Fibroblast of skin of right quadriceps (primary cell): ENCODE measurements around the gene XPNPEP2.

ENCODE experiments used
- DNase-seq: peaks from one replicate; pipeline ENCODE4 v3.0.0-alpha.2; 2013

The XPNPEP2 gene

DNA sequence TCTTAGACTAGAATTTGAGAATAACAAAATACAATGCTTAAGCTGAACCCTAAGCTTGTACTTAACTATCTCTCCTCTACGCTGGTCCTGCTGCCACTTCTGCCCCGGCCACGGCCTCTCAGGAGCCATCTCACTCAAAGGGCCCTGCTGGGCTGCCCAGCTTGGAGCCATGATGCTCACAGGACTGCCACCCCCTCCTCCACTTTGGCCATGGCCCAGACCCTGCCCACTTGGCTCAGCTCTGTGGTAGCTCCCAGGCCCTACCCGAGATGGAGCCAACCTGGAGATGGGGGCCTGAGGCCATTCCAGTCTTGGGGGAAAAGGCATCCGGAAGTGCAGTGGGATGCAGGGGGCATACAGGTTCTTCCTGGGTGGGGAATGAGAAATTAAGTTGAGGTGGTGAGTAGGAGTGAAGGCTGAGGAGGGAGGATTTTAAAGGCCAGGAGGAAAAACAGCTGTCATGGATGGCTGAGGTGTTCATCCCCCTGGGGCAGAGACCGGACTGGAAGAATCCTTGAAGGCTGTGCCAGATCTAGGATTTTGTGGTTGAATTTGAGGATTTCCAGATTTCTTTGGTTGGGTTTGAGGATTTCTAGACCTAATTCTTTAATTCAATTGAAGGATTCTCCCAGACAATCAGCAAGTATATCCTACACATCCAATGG is 41.8 kb downstream of the XPNPEP2 start:
- no peak for DNase-seq

DNA sequence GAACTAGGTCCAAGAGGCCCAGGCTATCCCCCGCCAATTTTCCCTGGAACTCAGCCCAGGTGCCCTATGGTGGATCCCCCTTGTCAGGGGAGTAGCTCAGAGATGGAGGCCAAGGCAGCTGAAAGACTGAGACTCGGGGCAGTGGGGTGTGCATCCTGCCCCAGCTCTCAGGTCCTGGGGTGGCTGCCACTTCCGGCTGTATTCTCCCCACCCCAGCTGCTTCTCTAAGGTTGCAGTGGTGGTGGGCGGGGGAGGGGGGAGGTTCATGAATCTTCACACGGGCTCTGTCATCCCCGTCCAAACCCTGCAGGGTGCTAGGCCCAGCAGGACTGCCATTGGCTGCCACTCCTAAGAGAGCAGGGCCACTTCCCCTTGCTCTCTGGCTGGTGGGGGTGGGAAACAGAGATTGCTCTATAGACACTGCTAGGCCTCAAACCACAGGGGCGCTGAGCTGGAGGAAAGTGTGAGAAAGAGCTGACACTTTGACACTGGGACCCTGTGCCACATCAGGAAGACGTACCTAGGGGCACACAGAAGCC is 42.4 kb downstream of the XPNPEP2 start:
- DNase-seq, result no peak

DNA sequence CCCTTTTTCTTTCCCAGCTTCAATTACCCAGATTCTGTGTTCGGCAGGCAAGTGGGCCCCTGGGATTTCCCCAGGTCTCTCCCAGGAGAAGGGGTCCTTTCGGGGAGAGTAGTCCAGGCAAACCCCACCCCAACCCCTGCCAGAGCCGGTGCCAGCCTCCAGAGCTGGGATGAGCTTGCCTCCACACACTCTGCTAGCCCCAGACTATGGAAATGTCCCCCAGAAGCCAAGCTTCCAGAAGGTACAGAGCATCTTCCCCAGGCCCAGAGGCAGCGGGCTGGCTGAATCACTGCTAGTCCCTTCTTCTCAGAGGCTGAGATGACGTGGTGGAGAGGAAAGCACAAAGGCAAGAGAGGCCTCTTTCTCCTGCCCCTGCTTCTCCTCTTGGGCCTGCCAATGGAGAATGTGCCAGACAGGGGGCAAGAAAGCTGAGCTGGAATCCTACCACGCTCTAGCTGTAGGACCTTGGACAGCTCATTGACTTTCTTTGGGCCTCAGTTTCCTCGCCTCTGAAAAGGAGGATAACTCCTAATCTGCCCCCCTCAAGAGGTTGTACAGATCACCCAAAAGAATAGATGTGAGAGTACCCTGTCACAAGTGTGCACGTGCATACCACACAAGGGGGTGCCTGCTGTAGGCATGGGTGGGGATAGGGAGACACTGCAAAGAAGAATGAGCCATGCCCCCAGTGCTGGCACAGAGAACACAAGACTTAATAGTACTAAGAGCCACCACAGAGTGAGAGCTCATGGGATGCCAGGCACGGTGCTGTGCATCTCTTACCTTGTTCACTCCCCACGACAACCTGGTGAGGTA is 43.1 kb downstream of the XPNPEP2 start:
- DNase-seq, result no peak

DNA sequence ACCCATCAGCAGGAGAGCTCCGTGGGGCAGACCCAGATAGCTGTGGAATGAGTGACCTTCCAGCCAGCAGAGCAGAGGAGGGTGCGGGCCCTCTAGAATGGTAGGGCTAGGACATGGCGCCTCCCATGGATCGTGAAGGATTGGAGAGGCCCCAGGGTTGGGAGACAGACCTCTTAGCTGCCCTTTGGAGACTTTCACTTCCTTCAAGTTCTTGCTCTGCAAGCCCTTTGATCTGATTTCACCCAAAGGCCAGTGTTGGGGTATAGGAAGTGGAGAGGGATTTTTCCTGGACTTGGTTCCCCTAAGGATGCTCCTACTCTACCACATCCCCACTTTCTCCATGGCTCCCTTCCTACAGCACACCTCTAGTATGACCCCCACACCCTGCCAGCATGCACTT is 43.9 kb downstream of the XPNPEP2 start:
- DNase-seq, result no peak

DNA sequence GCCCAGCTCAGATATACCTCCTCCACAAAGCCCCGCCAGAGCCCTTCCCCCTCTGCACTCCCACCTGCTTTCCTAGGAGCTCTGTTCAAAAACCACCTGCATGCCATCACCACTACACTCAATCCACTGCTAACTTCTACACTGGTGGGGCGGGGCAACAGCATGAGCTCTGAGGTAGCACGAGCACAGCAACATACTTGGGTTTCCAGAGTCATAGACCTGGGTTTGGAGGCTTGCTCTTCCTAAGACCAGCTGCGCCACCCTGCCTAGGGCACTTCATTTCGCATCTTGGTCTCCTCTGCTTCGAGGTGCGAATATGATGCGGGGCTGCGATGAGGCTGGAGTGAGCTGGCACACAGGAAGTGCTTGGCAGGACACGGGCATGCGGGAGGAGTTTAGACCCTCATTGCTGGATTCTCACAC is 44.5 kb downstream of the XPNPEP2 start:
- DNase-seq, result no peak

DNA sequence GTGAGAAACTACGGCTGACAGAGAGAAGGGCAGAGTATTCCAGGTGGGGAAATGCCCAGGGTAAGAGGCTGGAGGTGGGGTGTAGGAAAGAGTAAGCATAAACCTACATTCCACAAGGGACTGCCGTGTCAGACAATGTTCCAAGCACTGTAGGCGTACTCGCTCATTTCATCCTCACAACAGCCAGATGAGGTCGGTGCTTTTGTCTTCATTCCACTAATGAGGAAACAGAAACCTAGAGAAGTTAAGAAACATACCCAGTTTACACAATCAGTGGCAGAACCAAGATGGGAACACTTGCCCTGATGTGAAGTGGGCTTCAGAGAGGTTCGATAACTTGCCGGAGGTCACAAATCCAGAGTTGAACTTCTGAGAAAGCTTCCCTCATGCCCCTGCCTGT is 45.6 kb downstream of the XPNPEP2 start:
- no peak for DNase-seq

DNA sequence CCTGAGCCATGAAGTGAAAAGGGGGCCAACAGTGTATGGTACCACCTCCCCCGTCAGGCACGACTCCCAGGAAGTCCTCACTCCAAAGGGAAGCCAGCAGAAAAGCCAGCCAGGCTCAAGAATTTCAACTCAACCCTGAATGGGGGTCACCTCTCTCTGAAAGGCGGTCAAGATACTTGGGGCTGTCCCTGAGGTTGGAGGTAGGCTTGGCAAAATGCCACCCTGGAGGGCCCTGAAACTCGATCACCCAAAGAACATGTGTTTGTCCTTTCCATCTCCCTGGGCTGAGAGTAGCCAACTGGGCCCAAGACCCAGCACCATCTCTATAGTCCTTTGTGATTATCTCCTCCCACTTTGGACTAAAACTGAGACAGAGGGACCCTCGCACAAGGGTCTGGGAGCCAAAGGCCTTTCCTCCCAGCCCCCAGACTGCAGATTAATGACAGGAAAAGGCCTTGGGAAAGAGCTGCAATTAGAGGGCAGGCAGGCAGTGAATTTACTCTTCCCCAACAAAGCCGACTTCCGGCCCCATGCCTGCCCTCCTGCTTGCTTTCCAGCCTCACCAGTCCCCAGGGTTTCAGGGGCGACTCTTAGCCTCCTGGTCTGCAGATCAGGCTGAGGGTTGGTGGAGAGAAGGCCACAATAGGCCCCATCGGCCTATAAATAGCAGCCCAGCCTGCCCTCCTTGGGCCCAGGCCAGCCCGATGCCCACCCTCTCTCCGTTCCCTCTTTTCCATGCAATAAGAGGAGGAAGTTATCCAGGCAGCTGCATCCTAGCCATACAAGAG is 46.6 kb downstream of the XPNPEP2 start:
- DNase-seq, result no peak

DNA sequence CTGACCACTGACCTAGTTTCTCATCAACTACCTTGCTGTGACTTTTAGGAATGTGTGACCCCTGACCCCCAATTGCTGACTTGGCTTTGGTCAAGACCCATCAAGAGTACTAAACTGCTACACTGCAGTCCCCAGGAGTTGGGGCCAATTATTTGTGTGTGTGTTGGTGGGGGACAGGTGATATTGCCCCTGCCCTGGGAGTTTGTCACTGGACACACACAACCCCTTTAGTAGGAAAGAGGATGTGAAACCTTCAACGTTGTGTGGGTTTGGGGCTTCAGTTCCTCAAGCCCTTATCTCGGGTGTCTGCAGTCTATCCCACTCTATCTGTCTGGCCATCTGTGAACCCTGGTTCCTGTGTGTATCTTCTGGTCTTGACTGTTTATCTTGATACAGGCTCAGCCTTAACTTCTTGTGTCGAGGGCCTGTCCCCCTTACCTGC is 47.5 kb downstream of the XPNPEP2 start:
- DNase-seq, result no peak

DNA sequence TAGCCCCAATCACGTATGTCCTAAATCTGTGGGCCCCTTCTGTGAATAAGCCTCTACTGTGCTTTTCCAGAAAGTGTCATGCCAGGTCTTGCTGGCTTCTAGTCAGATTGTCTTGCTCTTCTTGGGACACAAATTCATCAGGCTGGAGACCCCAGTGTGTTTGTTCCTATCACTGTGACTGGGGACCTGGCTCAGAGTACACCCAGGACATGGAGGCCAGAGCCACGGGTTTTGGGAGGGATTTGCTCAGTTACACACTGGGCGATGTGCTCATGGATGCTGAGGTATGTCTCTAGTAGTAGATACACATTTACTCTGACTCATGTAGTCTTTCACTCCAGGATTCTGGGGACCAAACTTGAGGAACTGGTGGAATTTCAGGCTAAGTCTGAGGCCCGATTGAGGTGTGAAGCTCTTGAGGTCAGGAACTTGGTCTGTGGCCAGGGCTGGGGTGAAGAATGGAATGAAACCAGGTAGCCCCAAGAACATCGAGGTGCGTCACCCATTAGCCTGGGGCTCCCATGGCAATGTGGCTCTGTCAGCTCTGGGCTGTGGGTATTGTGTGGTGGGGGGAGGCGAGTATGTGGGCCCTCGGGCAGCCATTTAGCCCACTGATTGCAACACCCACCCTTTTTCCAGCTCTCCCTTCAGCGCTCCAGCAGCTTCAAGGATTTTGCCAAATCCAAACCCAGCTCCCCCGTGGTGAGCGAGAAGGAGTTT is 48.7 kb downstream of the XPNPEP2 start:
- DNase-seq, result no peak

DNA sequence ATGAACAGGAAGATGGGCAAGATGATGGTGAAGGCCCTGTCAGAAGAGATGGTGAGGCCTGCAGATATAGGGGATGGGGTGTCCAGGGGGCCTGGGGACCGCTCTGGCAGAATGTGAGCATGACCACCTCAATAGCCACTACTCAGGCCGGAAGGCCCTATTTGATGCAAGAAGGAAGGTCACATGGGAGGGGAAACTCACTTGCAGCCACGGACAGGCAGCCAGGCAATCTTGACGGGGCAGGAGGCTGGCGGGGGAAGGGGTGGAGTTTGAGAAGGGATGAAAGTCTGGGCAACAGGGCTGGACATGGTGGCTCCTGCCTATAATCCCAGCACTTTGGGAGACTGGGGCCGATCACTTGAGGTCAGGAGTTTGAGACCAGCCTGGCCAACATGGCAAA is 49.7 kb downstream of the XPNPEP2 start:
- no peak for DNase-seq

DNA sequence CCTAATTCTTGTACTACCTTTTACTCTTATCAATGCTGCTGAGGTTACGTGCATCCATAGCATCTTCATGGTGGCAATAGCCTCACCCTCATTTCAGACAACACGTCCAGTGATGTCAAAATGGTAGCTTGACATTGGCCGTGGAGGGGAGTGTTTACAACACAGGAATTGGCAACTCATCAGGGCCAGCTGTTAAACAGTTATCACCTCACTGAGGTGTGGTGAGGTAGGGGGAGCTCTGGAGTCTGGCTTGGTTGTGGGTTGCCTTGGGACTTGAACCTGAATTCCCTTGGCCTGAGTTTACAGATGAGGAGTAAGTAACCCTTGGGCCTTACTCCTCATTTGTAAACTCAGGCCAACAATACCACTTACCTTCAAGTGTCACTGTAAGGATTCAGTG is 51.4 kb downstream of the XPNPEP2 start:
- DNase-seq, result no peak

DNA sequence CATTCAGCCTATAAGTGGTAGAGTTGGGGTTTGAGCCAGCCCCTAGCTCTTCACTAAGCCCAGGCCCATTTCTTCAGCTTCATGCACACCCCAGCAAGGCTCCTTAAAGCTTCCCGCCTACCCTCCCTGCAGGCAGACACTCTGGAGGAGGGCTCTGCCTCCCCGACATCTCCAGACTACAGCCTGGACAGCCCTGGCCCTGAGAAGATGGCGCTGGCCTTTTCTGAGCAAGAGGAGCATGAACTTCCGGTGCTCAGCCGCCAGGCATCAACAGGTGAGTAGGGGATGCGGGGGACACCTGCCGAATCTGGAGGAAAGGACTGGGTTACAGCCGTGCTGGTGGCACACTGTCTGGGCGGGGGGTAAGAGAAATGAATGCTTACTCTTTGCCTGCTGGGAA is 52.0 kb downstream of the XPNPEP2 start:
- no peak for DNase-seq

DNA sequence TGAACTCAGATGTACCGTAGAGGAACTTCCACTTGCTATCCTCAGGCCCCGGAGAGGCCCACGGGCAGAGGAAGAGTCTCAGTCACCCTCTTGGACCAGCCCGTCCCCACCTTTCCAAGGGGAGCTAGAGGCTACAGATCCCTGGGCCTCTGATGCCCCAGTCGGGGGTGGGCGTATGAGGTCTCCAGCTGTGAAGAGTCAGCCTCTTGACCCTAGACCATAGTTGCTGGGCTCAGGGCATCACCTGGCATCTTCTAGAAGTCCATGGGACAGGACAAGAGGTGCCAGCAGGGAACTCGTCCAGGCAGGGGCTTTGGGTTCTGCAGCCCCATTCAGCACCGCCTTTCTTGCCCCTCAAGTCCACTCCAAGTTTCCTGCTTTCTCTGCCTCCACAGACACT is 52.6 kb downstream of the XPNPEP2 start:
- DNase-seq, result no peak

DNA sequence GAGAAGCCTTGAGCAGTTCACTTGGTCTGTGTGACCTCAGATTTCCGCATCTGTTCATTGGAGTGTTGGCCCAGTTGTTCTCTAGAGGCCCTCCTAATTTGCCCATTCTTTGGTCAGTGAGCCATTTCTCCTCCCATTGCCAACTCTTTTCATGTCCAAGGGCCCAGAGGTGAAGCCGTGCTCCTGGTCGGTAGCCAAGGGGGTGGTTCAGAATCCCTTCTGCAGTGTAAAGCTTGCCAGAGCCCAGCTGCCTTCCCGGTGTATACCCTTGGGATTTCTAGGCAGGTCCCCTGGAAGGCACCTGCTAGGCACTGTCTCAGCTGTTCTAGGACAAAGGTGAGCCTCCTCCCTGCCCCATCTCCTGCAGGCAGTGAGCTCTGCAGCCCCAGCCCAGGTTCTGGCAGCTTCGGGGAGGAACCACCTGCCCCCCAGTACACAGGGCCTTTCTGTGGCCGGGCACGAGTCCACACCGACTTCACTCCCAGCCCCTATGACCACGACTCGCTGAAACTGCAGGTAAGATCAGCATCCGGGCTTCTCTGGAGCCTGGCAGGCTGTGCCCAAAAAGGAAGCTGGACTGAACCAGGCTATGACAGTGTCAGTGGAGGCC is 53.3 kb downstream of the XPNPEP2 start:
- no peak for DNase-seq

DNA sequence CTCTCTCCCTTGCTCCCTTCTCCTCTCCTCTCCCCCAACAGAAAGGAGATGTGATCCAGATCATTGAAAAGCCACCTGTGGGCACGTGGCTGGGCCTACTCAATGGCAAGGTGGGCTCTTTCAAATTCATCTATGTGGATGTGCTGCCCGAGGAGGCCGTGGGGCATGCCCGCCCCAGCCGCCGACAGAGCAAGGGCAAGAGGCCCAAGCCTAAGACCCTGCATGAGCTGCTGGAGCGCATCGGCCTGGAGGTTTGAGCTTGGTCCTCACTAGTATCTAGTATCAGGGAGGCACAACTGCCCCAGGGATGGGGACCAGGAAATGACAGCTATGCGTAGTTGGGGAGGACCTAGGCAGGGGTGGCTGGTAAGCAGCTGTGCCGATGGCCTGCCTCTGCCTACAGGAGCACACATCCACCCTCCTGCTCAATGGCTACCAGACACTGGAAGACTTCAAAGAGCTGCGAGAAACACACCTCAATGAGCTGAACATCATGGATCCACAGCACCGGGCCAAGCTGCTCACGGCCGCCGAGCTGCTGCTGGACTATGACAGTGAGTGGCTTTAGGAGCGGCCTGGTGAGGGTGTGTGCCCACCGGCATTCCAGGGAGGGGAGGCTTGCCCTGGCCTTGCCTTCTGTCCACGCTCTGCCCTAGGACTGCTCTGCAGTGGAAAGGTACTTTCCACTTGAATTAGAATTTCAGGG is 54.0 kb downstream of the XPNPEP2 start:
- no peak for DNase-seq

DNA sequence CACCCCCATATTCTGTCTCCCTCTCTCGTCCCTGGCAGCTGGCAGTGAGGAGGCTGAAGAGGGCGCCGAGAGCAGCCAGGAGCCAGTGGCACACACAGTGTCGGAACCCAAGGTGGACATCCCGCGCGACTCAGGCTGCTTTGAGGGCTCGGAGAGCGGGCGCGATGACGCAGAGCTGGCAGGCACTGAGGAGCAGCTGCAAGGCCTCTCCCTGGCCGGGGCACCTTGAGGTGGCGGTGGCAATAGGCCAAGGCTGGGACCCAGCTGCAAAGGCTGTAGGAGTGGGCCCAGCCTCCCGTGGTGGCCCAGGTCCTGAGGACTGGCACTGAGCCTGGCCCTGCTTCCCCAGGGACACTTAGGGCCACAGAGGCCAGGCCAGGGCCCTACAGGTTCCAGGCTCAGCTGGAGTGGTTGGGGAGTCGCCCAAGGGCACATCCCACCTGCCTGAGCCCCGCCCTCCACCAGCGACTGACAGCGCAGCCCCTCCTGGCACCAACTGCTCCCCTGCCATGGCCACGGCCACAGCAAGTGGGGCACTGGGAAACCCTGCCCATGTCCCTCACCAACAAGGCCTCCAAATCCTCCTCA is 54.9 kb downstream of the XPNPEP2 start:
- DNase-seq, result no peak

DNA sequence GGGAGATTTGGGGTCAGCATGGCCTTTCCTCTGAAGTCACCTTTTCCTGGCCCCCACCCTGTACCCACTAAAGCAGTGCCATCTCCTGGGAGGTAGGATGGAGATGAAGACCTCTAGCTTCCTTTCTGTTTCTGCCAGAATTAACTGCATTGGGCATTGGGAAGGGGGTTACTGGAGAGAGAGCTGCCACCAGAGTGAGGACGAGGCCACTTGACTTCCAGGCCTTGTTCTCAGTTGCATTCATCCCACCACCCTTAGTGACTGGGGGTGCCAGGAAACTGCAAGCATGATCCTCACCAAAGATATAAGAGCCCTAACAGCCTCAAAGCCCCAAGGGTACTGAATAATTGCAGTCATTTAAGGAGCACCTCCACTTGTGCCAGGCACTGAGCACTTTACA is 56.8 kb downstream of the XPNPEP2 start:
- no peak for DNase-seq

DNA sequence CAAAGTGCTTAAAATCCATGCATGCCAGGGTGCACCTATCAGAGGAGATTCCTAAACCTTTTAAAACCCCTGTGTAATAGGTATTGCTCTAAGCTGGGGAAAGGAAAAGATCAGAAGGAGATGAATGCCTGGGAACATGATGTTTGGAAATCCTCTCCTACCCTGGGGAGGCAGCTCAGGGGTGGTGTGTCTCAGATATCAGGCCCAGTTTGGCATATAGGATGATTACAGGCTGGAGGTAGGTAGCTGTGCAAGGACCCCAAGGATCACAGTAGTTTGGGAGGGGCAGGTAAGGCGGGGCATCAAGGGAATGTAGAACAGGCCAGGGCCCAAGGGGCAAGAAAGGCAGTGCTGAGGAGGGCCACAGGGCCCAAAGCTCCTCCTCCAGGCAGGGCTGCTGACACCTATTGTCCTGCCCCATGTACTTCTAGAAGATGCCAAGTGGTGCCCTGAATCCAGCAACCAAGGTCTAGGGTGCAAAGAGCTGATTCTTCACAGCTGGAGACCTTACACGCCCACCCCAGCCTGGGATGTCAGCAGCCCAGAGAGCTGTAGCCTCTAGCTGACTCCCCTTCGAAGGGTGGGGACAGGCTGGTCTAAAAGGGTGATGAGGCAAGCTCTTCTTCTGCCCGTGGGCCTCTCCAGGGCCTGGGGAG is 58.6 kb downstream of the XPNPEP2 start:
- DNase-seq, result no peak

DNA sequence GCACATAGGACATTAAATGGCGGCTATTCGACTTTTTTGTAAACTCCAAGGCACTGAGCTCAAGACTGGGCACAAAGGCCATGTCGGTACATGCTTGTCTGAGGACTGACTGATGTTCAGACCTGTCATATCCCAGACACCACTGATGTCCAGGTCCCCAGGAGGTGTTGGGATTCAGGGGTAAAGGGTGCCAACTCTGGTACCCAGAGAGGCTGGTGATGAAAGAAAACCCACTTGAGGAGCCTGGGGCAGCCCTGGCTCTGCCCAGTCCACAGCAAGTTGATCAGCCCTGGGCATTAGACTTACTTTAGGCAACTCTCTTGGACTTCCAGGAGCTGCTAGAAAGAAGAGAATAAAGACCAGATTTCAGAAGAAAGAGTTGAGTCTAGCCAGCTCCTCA is 59.7 kb downstream of the XPNPEP2 start:
- DNase-seq, result no peak

DNA sequence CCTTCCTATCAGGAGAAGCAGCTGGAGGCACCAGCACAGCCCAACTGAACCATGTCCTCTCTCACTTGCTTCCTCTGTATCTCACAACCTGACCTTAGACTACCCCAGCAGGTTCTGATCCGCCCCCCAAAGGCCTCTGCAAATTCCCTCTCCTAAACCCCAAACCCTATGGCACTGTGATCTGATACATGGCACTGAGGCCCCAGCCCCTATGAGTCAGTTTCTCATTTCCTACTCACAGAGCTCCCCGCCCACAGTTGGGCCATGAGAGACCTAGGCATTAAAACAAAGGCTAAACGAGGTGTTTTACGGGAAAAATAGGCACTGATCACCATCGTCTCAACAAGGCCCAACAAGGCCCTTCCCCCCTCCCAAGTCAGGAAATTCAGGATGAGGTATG is 60.1 kb downstream of the XPNPEP2 start:
- DNase-seq, result no peak

DNA sequence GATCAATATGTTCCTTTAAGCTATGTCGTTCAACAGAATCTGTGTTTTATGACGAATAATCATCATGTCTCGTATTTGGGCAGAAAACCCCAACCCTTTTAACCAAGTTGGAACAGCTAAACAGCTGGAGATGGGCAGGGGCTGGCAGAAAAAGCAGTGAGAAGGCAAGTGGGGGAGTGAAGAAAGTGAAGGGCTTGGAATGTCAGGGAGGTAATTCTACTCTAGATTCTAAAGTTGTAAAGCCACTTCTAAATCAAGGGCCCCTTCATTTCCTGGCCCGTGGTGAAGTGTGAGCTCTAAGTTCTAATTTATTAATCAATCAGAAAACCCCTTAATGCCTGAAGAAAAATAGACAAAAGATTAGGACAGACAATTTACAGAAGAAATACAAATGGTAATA is 61.4 kb downstream of the XPNPEP2 start:
- no peak for DNase-seq
